SU-DHL-6 (cell line): ENCODE measurements around the gene RPS27L.

ENCODE experiments used
- H2AFZ ChIP-seq: fragments of 200-600 bp; sonication (generic); 2 replicates; pipeline ENCODE4 v1.6.1; 2014; ENCODE audit warnings: low read depth, mild to moderate bottlenecking, moderate library complexity, mixed read lengths, antibody characterized with exemption, low read length; ENCODE audit not compliant: severe bottlenecking
- H3F3A ChIP-seq: fragments of 200-600 bp; shearing (Covaris generic); 2 replicates; pipeline ENCODE4 v1.6.0; 2016; ENCODE audit warnings: antibody characterized with exemption, mild to moderate bottlenecking; ENCODE audit not compliant: insufficient read depth
- H3K27ac ChIP-seq: fragments of 200-600 bp; sonication (generic); 2 replicates; pipeline ENCODE4 v1.5.1; 2016; ENCODE audit warnings: low read depth, mild to moderate bottlenecking, low read length, moderate library complexity, mixed read lengths
- H3K27me3 ChIP-seq: fragments of 200-600 bp; sonication (generic), shearing (Covaris generic); 2 replicates; pipeline ENCODE4 v1.6.0; 2014; ENCODE audit warnings: mild to moderate bottlenecking, low read length
- H3K36me3 ChIP-seq: fragments of 200-600 bp; sonication (generic); 2 replicates; pipeline ENCODE4 v1.6.1; 2014; ENCODE audit warnings: mild to moderate bottlenecking, low read length, mixed read lengths
- H3K4me2 ChIP-seq: fragments of 300-600, 200-600 bp; shearing (Covaris generic), sonication (generic); 2 replicates; pipeline ENCODE4 v1.6.0; 2014; ENCODE audit warnings: low read length, low read depth, mild to moderate bottlenecking; ENCODE audit not compliant: poor library complexity, severe bottlenecking
- H3K4me3 ChIP-seq: fragments of 200-600 bp; sonication (generic); 2 replicates; pipeline ENCODE4 v1.5.1; 2014; ENCODE audit warnings: antibody characterized with exemption, low read length, mild to moderate bottlenecking, mixed read lengths; ENCODE audit not compliant: insufficient read depth, poor library complexity, severe bottlenecking
- H3K79me2 ChIP-seq: fragments of 200-600 bp; sonication (generic); 2 replicates; pipeline ENCODE4 v1.6.1; 2014; ENCODE audit warnings: mild to moderate bottlenecking, low read length, moderate library complexity; ENCODE audit not compliant: insufficient read depth
- H3K9ac ChIP-seq: fragments of 200-600 bp; sonication (generic); 2 replicates; pipeline ENCODE4 v1.7.0; 2014; ENCODE audit warnings: mild to moderate bottlenecking, low read length
- H3K9me2 ChIP-seq: fragments of 200-600 bp; sonication (generic); replicated peaks from 2 replicates; pipeline ENCODE4 v1.6.1; 2014; ENCODE audit warnings: low read length; ENCODE audit not compliant: insufficient read depth
- H3K9me3 ChIP-seq: fragments of 200-600 bp; sonication (generic); 2 replicates; pipeline ENCODE4 v1.6.1; 2014; ENCODE audit warnings: low read length, mixed read lengths; ENCODE audit not compliant: insufficient read depth
- H4K20me1 ChIP-seq: fragments of 200-600 bp; sonication (generic); 2 replicates; pipeline ENCODE4 v1.6.1; 2014; ENCODE audit warnings: low read depth, mild to moderate bottlenecking, antibody characterized with exemption, low read length, moderate library complexity, mixed read lengths
- EZH2phosphoT487 ChIP-seq: fragments of 200-600 bp; sonication (generic), shearing (Covaris generic); conservative IDR thresholded peaks from 2 replicates; pipeline ENCODE4 v1.6.1; 2018; ENCODE audit warnings: mild to moderate bottlenecking, antibody characterized with exemption, low read length, moderate library complexity, mixed read lengths
- TF ChIP-seq, protein P1 (sequence below): fragments of 200-600 bp; sonication (generic); IDR thresholded peaks from one replicate; pipeline ENCODE4 v1.5.1; 2017; ENCODE audit warnings: antibody characterized with exemption, mild to moderate bottlenecking, low read length, moderate library complexity; ENCODE audit not compliant: insufficient read depth, poor library complexity, severe bottlenecking

RPS27L gene

GRCh38 chr15:63124506-63124905 lies 32.8 kb downstream of the RPS27L start:
- H2AFZ ChIP-seq = no peak overlapping the region
- H3K27me3 ChIP-seq = no peaks in the 10 kb centered on the region
- no peak overlapping the region for H3K4me3 ChIP-seq
- H3K79me2 ChIP-seq = no peaks in the 10 kb centered on the region
- H3K36me3 ChIP-seq = no peaks in the 10 kb centered on the region; the same call in none of the 2 replicates
- H3K27ac ChIP-seq = no peak overlapping the region
- H3K9ac ChIP-seq = no peak overlapping the region
- H3K9me2 ChIP-seq = no peaks in the 10 kb centered on the region
- H4K20me1 ChIP-seq = no peaks in the 10 kb centered on the region
- peaks cover 10% of the 10 kb centered on the region; the same call in 1 of the 2 replicates for H3K9me3 ChIP-seq
- no peak overlapping the region for H3K4me2 ChIP-seq
- no peak for TF ChIP-seq EZH2phosphoT487
- TF ChIP-seq, protein P1, sequence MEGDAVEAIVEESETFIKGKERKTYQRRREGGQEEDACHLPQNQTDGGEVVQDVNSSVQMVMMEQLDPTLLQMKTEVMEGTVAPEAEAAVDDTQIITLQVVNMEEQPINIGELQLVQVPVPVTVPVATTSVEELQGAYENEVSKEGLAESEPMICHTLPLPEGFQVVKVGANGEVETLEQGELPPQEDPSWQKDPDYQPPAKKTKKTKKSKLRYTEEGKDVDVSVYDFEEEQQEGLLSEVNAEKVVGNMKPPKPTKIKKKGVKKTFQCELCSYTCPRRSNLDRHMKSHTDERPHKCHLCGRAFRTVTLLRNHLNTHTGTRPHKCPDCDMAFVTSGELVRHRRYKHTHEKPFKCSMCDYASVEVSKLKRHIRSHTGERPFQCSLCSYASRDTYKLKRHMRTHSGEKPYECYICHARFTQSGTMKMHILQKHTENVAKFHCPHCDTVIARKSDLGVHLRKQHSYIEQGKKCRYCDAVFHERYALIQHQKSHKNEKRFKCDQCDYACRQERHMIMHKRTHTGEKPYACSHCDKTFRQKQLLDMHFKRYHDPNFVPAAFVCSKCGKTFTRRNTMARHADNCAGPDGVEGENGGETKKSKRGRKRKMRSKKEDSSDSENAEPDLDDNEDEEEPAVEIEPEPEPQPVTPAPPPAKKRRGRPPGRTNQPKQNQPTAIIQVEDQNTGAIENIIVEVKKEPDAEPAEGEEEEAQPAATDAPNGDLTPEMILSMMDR = no peak
- peaks cover 9% of the 10 kb centered on the region for H3F3A ChIP-seq

- Histone ChIP-seq H3K9me3 (peaks cover 12% of the 10 kb centered on the region; the same call in 1 of the 2 replicates), H3F3A (peaks cover 9% of the 10 kb centered on the region), H2AFZ (peak overlapping the region; percentile 100), H3K27me3 (no peaks in the 10 kb centered on the region), H3K36me3 (no peaks in the 10 kb centered on the region; the same call in 1 of the 2 replicates), H3K79me2 (no peaks in the 10 kb centered on the region), H3K9ac (peak overlapping the region; percentile 62), H3K4me3 (peak overlapping the region; percentile 80), H3K9me2 (no peaks in the 10 kb centered on the region), H4K20me1 (no peaks in the 10 kb centered on the region), H3K4me2 (peak overlapping the region; percentile 81), H3K27ac (no peak overlapping the region)
- TF ChIP-seq, protein P1 = no peak
- TF ChIP-seq EZH2phosphoT487 = no peak
Observed at GRCh38 chr15:63122002-63122875, 35.0 kb downstream of the RPS27L start.

GRCh38 chr15:63121382-63122001 lies 35.8 kb downstream of the RPS27L start, which contains the start of gene LACTB:
Gene LACTB, plus strand, starts transcription at chr15:63121861. Its CDS starts 11 bp downstream, at chr15:63121872.
- H3K27ac ChIP-seq = no peak within 1 kb of the TSS; the same call in 1 of the 2 replicates
- no peaks in the 10 kb centered on the region; the same call in 1 of the 2 replicates for H3K36me3 ChIP-seq
- peaks cover 12% of the 10 kb centered on the region; the same call in 1 of the 2 replicates for H3K9me3 ChIP-seq
- TF ChIP-seq, protein P1 = no peak
- TF ChIP-seq EZH2phosphoT487 = no peak
- H3F3A ChIP-seq = peaks cover 9% of the 10 kb centered on the region
- H4K20me1 ChIP-seq = no peaks in the 10 kb centered on the region
- no peaks in the 10 kb centered on the region for H3K9me2 ChIP-seq
- peak within 1 kb of the TSS; percentile 100 for H2AFZ ChIP-seq
- no peaks in the 10 kb centered on the region for H3K79me2 ChIP-seq
- H3K27me3 ChIP-seq = no peaks in the 10 kb centered on the region
- H3K4me2 ChIP-seq = peak within 1 kb of the TSS; percentile 81
- H3K9ac ChIP-seq = peak within 1 kb of the TSS; percentile 62
- H3K4me3 ChIP-seq = peak within 1 kb of the TSS; percentile 80
